ENCODE measurements around the gene SH3D19.
"Not testable (repeated sequence)": the region's sequence is repeated elsewhere in the genome, so short reads cannot be mapped to it uniquely, and the experiment has no call there.

Gene SH3D19

DNA sequence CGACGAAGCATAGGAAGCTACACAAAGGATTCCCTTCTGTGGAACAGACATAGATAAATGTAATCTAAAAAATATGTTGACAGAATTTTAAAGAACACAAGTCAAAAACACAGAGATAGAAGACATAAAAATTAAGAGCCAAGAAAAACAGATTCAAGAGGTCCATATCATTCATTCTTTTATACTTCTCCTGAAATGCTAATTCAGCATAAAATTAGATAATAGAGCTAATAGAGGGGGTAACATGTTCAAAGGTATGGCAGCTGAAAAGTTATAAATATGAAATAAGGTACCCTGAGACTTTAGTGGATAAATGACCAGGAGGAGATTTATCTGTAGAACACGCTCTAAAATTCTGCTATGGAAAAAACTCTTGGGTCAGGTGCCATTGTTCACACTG is 85.8 kb downstream of the SH3D19 start:
- no peak overlapping the region for H3K4me3 Mint-ChIP-seq
- no peak overlapping the region for H3K27ac Mint-ChIP-seq
- H3K27me3 Mint-ChIP-seq = peaks cover 3% of the 10 kb centered on the region
- H3K4me1 Mint-ChIP-seq (ENCODE audit: low read depth) = no peaks in the 10 kb centered on the region
- H3K9me3 Mint-ChIP-seq (ENCODE audit: low read depth) = no peaks in the 10 kb centered on the region
- H3K36me3 Mint-ChIP-seq = no peaks in the 10 kb centered on the region

DNA sequence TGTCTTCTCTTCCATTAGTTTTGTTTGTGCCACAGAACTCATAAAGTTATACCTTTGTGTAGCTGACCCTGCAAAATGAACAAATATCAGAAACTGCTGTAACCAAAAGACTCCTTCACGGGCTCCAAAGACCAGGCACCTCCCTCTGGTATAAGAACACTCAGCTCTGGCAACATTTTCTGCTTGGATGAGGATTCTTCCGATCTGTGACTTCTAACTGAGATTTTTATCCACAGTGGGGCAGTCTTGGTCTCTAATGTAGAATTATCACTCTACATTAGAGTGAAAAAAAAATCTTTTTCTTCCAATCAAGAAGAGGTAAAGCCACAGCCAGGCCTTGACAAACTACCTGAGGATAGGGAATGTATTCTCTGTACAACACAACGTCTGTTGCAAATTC is 86.9 kb downstream of the SH3D19 start:
- H3K9me3 Mint-ChIP-seq (ENCODE audit: low read depth) = no peaks in the 10 kb centered on the region
- H3K27me3 Mint-ChIP-seq = peaks cover 3% of the 10 kb centered on the region
- H3K27ac Mint-ChIP-seq = no peak overlapping the region
- H3K4me3 Mint-ChIP-seq = no peak overlapping the region
- H3K4me1 Mint-ChIP-seq (ENCODE audit: low read depth) = no peaks in the 10 kb centered on the region
- no peaks in the 10 kb centered on the region for H3K36me3 Mint-ChIP-seq

DNA sequence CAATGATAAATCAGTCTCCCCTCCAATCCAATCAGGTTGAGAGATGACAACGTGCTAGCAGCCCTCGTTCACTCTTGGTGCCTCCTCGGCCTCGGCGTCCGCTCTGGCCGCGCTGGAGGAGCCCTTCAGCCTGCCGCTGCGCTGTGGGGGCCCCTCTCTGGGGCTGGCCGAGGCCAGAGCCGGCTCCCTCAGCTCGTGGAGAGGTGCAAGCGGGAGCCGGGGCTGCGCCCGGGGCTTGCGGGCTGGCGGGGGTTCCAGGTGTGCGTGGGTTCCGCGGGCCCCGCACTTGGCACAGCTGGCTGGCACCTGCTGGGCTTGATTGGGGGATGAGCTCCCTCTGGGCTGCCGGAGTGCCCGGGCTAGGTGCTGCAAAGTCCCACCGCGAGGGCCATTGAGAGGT is 89.4 kb downstream of the SH3D19 start:
- Mint-ChIP-seq H3K27me3 (peaks cover 3% of the 10 kb centered on the region), H3K36me3 (no peaks in the 10 kb centered on the region), H3K4me1 (ENCODE audit: low read depth) (no peaks in the 10 kb centered on the region), H3K9me3 (ENCODE audit: low read depth) (no peaks in the 10 kb centered on the region), H3K4me3 (no peak overlapping the region), H3K27ac (no peak overlapping the region)

DNA sequence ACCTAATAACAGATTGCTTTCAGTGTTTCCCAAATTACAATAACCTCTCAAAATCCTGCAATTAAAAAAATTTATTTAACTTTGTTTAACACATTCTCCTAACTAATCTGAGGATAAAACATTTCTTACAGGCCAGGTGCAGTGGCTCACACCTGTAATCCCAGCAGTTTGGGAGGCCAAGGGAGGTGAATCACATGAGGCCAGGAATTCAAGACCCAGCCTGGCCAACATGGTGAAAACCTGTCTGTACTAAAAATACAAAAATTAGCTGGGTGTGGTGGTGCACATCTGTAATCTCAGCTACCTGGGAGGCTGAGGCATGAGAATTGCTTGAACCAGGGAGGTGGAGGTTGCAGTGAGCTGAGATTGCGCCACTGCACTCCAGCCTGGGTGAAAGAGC is 90.0 kb downstream of the SH3D19 start:
- not testable (repeated sequence) for H3K4me1 Mint-ChIP-seq (ENCODE audit: low read depth); H3K36me3 Mint-ChIP-seq; H3K9me3 Mint-ChIP-seq (ENCODE audit: low read depth); H3K27ac Mint-ChIP-seq; H3K4me3 Mint-ChIP-seq; H3K27me3 Mint-ChIP-seq

DNA sequence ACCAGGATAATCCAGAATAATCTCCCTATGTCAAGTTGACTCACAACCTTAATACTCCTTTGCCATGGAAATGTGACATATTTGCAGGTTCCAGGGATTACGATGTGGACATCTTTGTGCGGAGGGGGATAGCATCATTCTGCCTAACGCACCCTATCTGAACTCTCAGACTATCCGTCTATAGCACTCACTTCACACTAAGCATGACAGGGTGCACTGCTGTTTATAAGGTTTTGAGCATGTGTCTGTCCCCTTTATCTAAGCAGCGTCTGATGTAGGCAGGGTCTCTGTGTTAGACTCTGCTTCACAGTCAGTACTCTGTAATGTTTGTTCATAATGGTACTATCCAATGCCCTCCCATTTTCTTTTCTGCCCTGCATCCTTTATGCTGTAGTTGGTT is 91.8 kb downstream of the SH3D19 start:
- Mint-ChIP-seq H3K9me3 (ENCODE audit: low read depth) (no peaks in the 10 kb centered on the region), H3K36me3 (no peaks in the 10 kb centered on the region), H3K4me3 (no peak overlapping the region), H3K27me3 (peaks cover 10% of the 10 kb centered on the region), H3K27ac (no peak overlapping the region), H3K4me1 (ENCODE audit: low read depth) (no peaks in the 10 kb centered on the region)

DNA sequence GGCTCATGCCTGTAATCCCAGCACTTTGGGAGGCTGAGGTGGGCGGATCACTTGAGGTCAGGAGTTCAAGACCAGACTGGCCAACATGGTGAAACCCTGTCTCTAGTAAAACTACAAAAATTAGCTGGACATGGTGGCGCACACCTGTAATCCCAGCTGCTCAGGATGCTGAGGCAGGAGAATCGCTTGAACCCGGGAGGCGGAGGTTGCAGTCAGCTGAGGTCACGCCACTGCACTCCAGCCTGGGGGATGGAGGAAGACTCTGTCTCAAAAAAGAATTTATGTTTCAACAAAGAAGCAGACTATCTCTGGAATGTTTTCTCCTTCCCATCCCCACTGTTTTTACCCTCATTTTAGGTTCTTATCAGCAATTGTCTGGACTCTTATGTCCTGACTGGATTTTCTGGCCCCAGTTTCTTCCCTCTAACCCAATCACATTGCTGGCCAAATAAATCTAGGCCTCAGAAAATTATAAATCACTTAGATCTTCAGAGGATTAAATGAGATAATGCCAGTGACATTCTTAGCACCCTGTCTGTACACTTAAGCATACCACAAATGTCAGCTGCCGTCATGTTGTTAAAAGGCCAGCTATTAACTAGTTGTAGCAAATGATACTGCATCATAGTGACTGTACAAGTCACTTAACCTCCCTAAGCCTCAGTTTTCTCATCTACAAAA is 93.3 kb downstream of the SH3D19 start:
- H3K27me3 Mint-ChIP-seq = peaks cover 10% of the 10 kb centered on the region

DNA sequence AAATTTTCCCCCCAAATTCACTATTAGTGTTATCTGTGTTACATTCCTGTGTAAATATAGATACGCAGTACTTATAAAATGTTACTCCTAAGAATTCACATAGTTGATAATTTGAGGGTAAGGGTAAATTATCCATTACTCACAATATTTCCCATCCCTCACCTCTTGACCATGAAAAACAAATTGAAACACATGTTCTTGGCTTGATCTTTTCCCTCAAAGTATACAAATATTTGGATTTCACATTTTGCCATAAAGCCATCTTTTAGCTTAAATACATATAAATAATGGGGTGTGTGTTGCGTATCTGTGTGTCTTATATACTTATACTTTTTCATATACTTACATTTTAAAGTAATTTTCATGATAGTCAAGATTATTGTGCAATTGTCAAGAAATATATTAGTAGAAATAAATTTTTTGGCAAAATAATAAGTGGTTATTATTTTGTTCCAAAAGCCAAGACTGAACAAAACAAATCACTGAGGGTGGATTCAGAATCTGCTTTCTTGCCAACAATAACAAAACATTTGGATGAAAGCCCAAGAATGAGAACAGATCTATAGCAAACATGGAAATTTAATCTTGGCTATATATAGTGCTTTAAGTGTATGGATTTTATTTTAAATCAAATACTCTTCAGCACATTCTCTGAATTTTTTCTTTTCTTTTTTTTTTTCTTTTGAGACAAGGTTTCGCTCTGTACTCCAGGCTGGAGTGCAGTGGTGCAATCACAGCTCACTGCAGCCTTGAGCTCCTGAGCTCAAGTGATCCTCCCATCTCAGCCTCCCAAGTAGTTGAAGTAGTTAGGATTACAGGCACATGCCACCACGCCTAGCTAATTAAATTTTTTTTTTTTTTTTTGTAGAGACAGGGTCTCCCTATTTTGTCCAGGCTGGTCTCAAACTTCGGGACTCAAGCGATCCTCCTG is 97.0 kb downstream of the SH3D19 start:
- Mint-ChIP-seq H3K36me3 (no peaks in the 10 kb centered on the region), H3K27me3 (peaks cover 25% of the 10 kb centered on the region), H3K4me1 (ENCODE audit: low read depth) (no peaks in the 10 kb centered on the region), H3K27ac (no peak overlapping the region), H3K9me3 (ENCODE audit: low read depth) (no peaks in the 10 kb centered on the region), H3K4me3 (no peak overlapping the region)

More for the DNA sequence above, 93.3 kb downstream of the SH3D19 start:
- Mint-ChIP-seq H3K27ac (no peak overlapping the region), H3K4me1 (ENCODE audit: low read depth) (no peaks in the 10 kb centered on the region), H3K36me3 (no peaks in the 10 kb centered on the region), H3K9me3 (ENCODE audit: low read depth) (no peaks in the 10 kb centered on the region), H3K4me3 (no peak overlapping the region)

DNA sequence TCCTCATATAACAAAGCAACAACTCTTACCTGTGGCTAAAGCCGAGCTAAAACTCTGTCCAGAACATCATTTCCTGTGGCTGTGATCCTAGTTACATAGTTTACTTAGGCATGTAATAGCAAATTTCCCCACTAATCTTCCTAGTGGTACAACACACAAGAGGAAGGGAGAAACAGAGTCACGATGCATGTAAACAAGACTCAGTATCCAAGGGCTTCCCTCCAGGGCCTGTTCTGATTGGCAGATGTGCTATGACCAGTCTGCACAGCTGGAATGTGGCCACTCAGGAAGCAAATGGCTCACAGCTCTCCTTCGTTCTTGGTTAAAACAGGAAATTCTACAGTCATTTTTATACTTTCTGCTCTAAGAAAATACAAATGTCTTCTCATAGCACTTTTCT is 97.7 kb downstream of the SH3D19 start:
- Mint-ChIP-seq H3K4me3 (no peak overlapping the region), H3K9me3 (ENCODE audit: low read depth) (no peaks in the 10 kb centered on the region), H3K27ac (no peak overlapping the region), H3K4me1 (ENCODE audit: low read depth) (no peaks in the 10 kb centered on the region), H3K27me3 (peaks cover 30% of the 10 kb centered on the region), H3K36me3 (no peaks in the 10 kb centered on the region)

DNA sequence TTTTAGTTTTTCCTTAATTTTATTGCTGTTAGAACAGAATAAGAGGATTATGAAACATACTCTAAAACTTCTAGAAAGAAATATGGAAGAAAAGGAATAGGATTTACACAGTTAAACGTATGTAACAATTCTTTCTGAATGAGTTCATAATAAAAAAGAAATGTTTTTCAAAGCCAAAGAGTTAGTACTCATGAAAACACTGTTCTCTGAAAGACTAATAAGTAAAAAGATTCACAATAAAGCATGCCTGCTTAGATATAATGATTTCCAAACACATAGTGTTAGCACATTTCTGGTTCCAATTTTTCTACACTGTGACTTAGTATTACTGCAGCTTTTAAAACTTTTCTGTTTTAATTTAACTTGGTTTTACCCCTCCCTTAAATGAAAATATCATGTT is 98.2 kb downstream of the SH3D19 start:
- H3K27me3 Mint-ChIP-seq = peaks cover 30% of the 10 kb centered on the region
- no peak overlapping the region for H3K4me3 Mint-ChIP-seq
- no peaks in the 10 kb centered on the region for H3K36me3 Mint-ChIP-seq
- no peak overlapping the region for H3K27ac Mint-ChIP-seq
- H3K4me1 Mint-ChIP-seq (ENCODE audit: low read depth) = no peaks in the 10 kb centered on the region
- H3K9me3 Mint-ChIP-seq (ENCODE audit: low read depth) = no peaks in the 10 kb centered on the region

DNA sequence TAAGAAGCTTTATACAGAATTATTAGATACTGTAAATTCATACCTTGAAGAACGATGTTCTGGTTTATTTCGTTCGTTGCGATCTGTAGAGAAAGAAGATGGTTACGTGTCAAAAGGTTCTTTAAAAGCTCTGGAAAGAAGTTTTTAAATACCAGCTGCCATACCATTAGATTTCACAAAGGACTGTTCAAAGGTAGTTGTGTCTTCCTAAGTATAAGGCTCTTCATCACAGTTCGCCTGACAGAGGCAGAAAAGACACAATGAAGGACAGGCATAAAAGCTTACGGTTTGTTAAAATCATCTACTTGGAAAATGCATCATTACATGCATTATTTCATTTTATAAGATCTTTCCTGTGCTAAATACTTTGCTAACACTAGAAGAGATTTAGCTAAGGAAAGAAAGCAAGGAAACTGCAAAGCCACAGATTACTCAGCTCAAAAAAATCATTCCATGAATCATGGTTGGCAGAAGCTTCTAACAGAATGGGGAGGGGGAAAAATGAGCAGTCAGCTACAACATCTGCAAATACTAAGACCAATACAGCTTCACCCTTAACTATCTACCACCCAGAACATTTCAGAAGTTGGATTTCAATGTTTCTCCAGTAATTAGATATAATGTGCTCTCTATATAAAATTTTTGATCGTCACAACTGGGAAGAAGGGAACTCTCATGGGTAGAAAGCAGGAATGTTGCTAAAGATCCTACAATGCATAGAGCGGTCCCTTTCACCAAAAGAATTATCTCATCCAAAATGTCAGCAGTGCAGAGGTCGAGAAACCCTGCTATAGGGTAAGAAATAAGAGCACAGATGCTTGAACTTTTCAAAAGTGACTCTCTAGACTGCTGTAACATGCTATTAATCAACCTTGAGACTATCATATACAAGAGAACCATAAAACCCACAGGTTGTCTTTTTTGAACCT is 99.1 kb downstream of the SH3D19 start:
- Mint-ChIP-seq H3K36me3 (no peaks in the 10 kb centered on the region), H3K27me3 (peaks cover 35% of the 10 kb centered on the region), H3K4me3 (no peak overlapping the region), H3K9me3 (ENCODE audit: low read depth) (no peaks in the 10 kb centered on the region), H3K4me1 (ENCODE audit: low read depth) (no peaks in the 10 kb centered on the region), H3K27ac (no peak overlapping the region)

DNA sequence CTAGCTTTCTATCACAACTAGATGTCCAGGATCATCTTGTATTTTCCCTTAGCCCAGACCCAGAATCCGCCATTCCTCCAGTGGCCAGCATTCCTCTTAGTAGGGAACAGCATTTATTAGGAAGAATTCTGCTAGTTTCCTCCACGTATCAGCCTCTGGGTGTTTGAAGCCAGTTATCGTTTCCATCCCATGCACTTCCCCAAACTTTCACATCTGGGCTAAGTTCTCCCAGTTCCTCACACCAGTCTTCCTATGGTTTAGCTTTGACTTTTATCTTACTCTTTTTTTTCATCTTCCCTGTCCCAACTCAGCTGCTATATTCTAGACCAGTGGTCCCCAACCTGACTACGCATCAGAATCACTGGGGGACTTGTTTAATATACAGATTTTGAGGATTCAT is 101.9 kb downstream of the SH3D19 start:
- H3K4me3 Mint-ChIP-seq = no peak overlapping the region
- H3K36me3 Mint-ChIP-seq = no peaks in the 10 kb centered on the region
- H3K27ac Mint-ChIP-seq = no peak overlapping the region
- H3K27me3 Mint-ChIP-seq = peaks cover 40% of the 10 kb centered on the region
- no peaks in the 10 kb centered on the region for H3K9me3 Mint-ChIP-seq (ENCODE audit: low read depth)
- peaks cover 2% of the 10 kb centered on the region for H3K4me1 Mint-ChIP-seq (ENCODE audit: low read depth)

DNA sequence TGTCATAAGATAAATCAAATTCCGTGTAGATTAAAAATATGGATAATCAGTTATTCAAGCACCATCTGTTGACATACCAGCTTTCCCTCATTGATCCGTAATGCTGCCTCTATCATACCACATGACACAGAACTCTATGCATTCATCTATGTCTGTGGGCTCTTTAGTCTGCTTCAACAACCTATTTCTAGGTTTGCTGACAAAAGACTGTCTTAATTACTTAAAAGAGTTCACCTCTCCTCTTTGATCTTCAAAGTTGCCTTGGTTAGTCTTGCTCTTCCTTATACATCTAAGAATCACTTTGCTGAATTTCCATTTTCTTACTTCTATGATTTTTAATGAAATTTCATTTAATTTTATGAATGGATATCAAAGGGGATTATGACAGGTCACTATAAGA is 105.5 kb downstream of the SH3D19 start:
- Mint-ChIP-seq H3K36me3 (no peaks in the 10 kb centered on the region), H3K27me3 (peaks cover 37% of the 10 kb centered on the region), H3K4me1 (ENCODE audit: low read depth) (peaks cover 2% of the 10 kb centered on the region), H3K9me3 (ENCODE audit: low read depth) (no peaks in the 10 kb centered on the region), H3K27ac (no peak overlapping the region), H3K4me3 (no peak overlapping the region)

DNA sequence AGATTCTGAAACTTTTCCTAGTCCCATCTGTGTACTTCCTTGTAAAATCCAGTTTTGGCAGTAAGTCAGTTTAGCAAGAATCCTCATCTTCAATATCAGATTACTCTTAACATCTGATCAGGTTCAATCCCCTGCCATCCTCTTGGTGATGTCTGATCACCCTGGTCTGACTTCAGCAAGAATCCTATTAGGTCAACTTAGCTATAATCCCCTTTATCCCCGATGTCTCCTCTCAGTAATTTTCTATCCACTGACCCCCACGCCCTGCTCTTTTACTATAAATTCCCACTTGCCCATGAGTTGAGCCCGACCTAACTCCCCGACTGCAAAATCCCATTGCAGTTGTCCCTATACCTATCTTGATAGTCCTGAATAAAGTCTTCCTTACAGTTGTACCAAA is 106.3 kb downstream of the SH3D19 start:
- H3K4me1 Mint-ChIP-seq (ENCODE audit: low read depth) = peaks cover 2% of the 10 kb centered on the region
- peaks cover 31% of the 10 kb centered on the region for H3K27me3 Mint-ChIP-seq
- no peak overlapping the region for H3K4me3 Mint-ChIP-seq
- H3K9me3 Mint-ChIP-seq (ENCODE audit: low read depth) = no peaks in the 10 kb centered on the region
- no peaks in the 10 kb centered on the region for H3K36me3 Mint-ChIP-seq
- no peak overlapping the region for H3K27ac Mint-ChIP-seq

DNA sequence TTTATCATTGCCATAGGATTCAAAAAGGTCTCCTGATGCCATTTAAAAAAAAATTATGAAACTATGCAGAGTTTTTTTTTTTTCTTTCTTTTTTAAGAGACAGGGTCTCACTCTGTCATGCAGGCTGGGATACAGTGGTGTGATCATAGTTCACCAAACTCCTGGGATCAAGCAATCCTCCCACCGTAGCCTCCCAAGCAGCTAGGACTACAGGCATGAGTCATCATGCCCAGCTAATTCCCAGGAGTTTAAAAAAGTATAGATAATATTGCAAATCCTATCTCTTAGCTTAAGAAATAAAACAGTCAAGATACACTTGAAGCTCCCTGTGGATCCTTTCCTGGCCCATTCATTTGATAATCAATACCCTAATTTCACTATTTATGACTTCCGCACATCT is 107.1 kb downstream of the SH3D19 start:
- Mint-ChIP-seq H3K4me1 (ENCODE audit: low read depth) (peaks cover 2% of the 10 kb centered on the region), H3K9me3 (ENCODE audit: low read depth) (no peaks in the 10 kb centered on the region), H3K4me3 (no peak overlapping the region), H3K27me3 (peaks cover 26% of the 10 kb centered on the region), H3K27ac (no peak overlapping the region), H3K36me3 (no peaks in the 10 kb centered on the region)

DNA sequence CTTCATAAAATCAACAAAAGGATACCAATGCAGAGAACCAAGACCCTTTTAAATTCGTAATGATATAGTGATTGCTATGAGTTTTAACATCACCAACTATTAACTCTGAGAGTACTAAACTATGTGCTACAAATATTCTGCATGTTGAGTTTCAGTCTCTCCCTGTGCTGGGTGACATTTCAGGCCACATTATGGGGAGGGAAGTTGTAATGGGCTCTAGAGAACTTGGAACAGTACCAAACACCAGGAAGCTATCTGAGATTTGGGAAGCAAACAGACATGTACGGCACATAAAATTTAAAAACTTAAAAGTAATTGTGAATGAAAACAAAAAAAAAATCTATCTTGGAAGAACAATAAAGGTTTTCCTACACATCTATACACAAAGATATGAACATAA is 108.1 kb downstream of the SH3D19 start:
- Mint-ChIP-seq H3K27ac (no peak overlapping the region), H3K36me3 (peaks cover 3% of the 10 kb centered on the region), H3K4me1 (ENCODE audit: low read depth) (peaks cover 2% of the 10 kb centered on the region), H3K4me3 (no peak overlapping the region), H3K27me3 (peaks cover 25% of the 10 kb centered on the region), H3K9me3 (ENCODE audit: low read depth) (no peaks in the 10 kb centered on the region)

All from activated naive CD8-positive, alpha-beta T cell (primary cell).